ENCODE results near the gene PXYLP1.
"Not testable (repeated sequence)": the region's sequence is repeated elsewhere in the genome, so short reads cannot be mapped to it uniquely, and the experiment has no call there.

PXYLP1 gene, protein sequence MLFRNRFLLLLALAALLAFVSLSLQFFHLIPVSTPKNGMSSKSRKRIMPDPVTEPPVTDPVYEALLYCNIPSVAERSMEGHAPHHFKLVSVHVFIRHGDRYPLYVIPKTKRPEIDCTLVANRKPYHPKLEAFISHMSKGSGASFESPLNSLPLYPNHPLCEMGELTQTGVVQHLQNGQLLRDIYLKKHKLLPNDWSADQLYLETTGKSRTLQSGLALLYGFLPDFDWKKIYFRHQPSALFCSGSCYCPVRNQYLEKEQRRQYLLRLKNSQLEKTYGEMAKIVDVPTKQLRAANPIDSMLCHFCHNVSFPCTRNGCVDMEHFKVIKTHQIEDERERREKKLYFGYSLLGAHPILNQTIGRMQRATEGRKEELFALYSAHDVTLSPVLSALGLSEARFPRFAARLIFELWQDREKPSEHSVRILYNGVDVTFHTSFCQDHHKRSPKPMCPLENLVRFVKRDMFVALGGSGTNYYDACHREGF

GRCh38 chr3:141231101-141231951 lies at the start of gene PXYLP1:
Gene PXYLP1, plus strand, starts transcription at chr3:141231825. Its CDS starts 28,351 bp downstream, at chr3:141260176.
- DNase-seq (ENCODE audit: low read depth), result peak; percentile 67

GRCh38 chr3:141183606-141184005 lies 48.0 kb upstream of the PXYLP1 start:
- no peak for DNase-seq (ENCODE audit: low read depth)

GRCh38 chr3:141184430-141184829 lies 47.2 kb upstream of the PXYLP1 start:
- no peak for DNase-seq (ENCODE audit: low read depth)

- no peak for DNase-seq (ENCODE audit: low read depth)
Observed at GRCh38 chr3:141191097-141191749, 40.4 kb upstream of the PXYLP1 start.

- peak; percentile 79 for DNase-seq (ENCODE audit: low read depth)
Observed at GRCh38 chr3:141192345-141192744, 39.3 kb upstream of the PXYLP1 start.

DNA sequence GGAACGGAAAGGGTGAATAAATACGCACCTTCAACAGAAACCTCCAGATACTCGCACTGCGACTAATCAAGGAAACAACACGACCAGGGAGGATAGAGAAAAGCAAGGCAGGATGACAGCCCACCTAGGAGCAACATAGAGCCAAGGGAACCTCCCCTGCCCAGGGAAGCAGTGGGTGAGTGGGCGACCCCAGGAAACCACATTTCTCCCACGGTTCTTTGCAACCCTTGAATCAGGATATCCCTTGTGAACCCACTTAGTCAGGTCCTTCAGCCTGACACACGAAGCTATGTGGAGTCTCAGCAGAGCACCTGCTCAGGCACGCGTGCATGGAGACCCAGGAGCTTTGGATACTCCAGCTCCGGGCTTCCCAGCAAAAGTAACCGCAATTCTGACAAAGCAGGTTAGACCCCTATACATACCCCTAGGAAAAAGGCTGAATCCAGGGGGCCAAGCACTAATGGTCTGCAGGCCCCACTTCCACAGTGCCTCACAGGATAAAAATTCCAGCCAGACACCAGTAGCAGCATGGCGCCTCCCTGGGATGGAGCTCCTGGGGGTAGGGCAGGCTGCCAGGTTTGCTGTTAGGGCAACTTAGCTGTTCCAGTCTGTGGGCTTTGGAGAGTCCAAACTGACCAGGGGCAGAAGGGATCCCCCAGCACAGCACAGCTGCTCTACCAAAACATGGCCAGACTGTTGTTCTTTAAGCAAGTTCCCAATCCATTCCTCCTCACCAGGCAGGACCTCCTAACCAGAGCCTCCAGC lies 38.4 kb upstream of the PXYLP1 start:
- no peak for DNase-seq (ENCODE audit: low read depth)

DNA sequence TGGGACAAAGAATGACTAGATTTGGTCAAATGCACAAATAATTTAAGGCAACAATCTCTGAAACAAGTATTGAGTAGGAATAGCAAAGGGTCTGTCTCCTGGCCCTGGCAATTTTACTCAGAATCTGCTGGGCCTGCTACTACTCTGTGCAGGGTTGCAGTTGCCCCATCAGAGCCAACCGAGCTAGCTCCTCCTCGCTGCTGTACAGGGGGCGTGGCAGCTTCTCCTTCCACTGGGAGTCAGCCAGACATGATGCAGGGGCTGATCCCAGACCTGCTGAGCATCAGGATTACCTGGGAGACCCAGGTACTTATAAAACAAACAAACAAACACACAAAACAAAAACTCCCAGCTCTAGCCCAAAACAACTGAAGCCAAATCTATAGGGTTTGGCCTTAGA lies 30.5 kb upstream of the PXYLP1 start:
- DNase-seq (ENCODE audit: low read depth), result no peak

- DNase-seq (ENCODE audit: low read depth), result no peak
Observed at GRCh38 chr3:141202682-141203081, 28.9 kb upstream of the PXYLP1 start.

DNA sequence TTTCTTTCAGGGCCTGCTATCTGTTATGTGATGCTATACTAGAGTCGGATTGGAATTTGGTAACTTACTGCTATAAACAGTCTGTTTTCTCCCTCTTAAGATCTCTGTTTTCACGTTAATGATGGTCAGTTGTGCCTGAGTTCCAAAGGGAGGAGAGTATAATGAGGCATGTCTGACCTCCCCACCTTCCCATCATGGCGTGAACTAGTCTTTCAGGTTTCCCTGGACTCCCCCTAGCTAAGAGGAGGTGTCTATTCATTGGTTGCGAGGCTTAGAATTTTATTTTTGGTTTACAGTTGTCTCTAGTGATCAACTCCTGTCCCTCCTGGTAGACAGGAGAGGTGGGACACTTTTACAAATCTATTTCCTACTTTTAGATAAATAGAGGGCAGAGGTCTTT lies 27.8 kb upstream of the PXYLP1 start:
- DNase-seq (ENCODE audit: low read depth), result no peak

DNA sequence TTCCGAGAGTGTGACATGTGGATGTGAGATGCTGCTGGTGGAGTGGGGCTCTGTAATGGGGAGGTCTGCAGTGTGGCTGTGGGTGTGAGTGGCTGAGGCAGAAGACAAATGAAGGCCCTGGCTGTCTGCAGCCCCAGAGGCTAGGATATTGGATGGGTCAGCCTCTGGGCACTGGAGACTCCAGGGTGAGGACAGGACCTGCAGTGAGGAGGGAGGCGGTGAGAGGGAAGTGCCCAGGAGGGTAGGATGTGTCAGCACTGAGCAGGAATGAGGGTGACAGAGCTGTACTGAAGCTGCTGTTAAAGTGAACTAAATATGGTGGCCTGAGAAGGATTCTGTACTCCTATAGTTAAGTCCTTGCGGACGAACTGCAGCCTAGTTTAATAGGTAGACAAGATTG lies 27.3 kb upstream of the PXYLP1 start:
- no peak for DNase-seq (ENCODE audit: low read depth)

DNA sequence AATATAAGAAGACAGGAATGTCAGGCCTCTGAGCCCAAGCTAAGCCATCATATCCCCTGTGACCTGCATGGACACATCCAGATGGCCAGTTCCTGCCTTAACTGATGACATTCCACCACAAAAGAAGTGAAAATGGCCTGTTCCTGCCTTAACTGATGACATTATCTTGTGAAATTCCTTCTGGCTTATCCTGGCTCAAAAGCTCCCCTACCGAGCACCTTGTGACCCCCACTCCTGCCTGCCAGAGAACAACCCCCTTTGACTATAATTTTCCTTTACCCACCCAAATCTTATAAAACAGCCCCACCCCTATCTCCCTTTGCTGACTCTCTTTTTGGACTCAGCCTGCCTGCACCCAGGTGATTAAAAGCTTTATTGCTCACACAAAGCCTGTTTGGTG lies 20.3 kb upstream of the PXYLP1 start:
- DNase-seq (ENCODE audit: low read depth), result not testable (repeated sequence)

- no peak for DNase-seq (ENCODE audit: low read depth)
Observed at GRCh38 chr3:141212101-141212500, 19.5 kb upstream of the PXYLP1 start.

GRCh38 chr3:141212555-141212954 lies 19.1 kb upstream of the PXYLP1 start:
- DNase-seq (ENCODE audit: low read depth), result no peak

- no peak for DNase-seq (ENCODE audit: low read depth)
Observed at GRCh38 chr3:141216975-141217374, 14.7 kb upstream of the PXYLP1 start.

- no peak for DNase-seq (ENCODE audit: low read depth)
Observed at GRCh38 chr3:141217389-141217788, 14.2 kb upstream of the PXYLP1 start.

GRCh38 chr3:141218162-141218835 lies 13.3 kb upstream of the PXYLP1 start:
- DNase-seq (ENCODE audit: low read depth), result no peak

DNA sequence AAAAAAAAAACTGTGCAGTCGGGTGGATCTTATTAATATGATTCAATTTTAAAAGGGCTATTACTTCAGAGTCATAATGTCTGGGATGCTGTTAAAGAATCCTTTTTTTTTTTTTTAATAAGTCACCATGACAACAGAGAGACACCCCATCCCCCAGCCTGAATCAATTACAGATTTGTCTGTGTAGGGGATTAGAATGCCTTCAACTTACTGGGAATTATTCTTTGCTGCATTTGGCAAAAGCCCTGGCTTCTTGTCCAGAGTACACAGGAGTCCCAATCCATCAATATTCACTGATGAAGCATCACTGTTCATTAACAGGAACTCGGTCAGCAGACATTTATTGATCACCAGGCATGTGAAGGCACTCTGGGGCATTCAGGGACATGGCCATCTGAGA lies 12.7 kb upstream of the PXYLP1 start:
- DNase-seq (ENCODE audit: low read depth), result no peak

GRCh38 chr3:141223673-141224166 lies 7.9 kb upstream of the PXYLP1 start:
- no peak for DNase-seq (ENCODE audit: low read depth)

DNA sequence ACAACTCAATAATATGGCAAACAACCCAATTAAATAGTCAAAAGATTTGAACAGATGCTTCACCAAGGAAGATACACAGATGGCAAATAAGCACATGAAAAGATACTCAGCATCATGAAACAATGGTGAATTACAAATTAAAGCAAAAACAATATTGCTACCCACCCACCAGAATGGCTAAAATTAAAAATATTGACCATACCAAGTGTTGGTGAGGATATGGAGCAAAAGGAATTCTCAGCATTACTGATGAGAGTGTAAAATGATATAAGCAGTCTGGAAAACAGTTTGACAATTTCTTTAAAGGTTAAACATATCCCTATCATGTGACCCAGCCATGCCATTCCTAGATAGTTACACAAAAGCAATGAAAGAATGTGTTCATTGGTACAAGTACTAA lies 5.7 kb upstream of the PXYLP1 start:
- DNase-seq (ENCODE audit: low read depth), result no peak

DNA sequence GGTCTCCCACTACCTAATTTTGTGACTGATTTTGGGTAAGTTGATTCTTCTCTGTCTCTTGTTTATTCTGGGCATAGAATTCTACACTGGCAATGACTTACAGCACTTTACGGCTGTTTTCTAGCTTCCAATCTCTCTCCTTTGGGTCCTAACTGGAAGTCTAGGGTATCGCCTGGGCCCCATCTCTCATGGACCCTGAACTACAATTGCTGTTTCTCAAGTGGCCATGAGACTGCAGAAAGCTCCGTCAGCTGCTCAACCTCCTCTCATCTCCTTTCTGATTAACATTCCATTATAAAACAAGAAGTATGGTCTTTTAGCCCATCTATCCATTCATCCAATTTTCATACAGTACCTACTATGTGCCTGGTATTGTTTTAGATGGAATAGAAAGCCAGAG lies 4.4 kb upstream of the PXYLP1 start:
- DNase-seq (ENCODE audit: low read depth), result no peak

DNA sequence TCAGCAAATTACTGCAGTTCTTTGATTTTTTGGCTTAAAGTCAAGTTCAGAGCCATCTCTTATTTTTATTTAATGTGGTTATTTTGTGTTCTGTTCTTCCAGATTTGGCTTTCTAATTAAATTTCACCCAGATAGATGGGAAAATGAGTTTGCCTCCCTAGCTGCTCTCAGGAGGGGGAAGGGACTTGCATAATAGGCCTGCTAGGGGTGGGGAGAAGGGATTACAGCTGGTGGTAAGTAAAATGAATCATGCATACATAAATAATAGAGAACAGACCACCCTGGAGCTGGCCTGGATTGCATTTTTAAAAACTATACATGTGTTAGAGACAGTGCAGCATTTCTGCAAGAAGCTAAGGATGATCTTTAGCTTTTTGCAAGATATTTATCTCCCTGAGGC lies 3.9 kb upstream of the PXYLP1 start:
- no peak for DNase-seq (ENCODE audit: low read depth)
